OCI-LY7 (cell line): Measurements from ENCODE around the gene FGD3. TPM values are rescaled to one million over a fixed set of nuclear protein-coding genes. Genes with fewer than 3 reads are reported as not detected.

Experiments used
- BruUV-seq: library from RNA; stranded (reverse); fragments of 400-500 nt; replicated peaks from 2 replicates; lab custom pipeline; 2021; lab: Mats Ljungman, UMichigan
- CTCF ChIA-PET: fragments of 300-600 bp; sonication (Branson Sonifier 250); formaldehyde crosslinking; loops from one replicate; lab custom pipeline; 2022; ENCODE audit warnings: antibody characterized with exemption; ENCODE audit not compliant: unreplicated experiment; lab: Charles Lee
- POLR2A ChIA-PET: fragments of 300-600 bp; sonication (Branson Sonifier 250); formaldehyde crosslinking; loops from one replicate; lab custom pipeline; 2022; ENCODE audit warnings: antibody characterized with exemption; lab: Charles Lee
- DNase-seq: peaks from one replicate; pipeline ENCODE4 v3.0.0-alpha.2; 2015; ENCODE audit warnings: low spot score
- H2AFZ ChIP-seq: fragments of 200-600 bp; sonication (generic), shearing (Covaris generic); 2 replicates; pipeline ENCODE4 v1.6.1; 2014; ENCODE audit warnings: mild to moderate bottlenecking, antibody characterized with exemption, low read length, moderate library complexity
- H3K27ac ChIP-seq: fragments of 200-600 bp; sonication (generic); 2 replicates; pipeline ENCODE4 v1.5.1; 2014; ENCODE audit warnings: mixed run types, low read depth, mild to moderate bottlenecking, moderate library complexity, low read length, inconsistent platforms; ENCODE audit not compliant: poor library complexity, severe bottlenecking
- H3K36me3 ChIP-seq: fragments of 200-600 bp; sonication (generic); 2 replicates; pipeline ENCODE4 v1.6.1; 2014; ENCODE audit warnings: mild to moderate bottlenecking, antibody characterized with exemption, low read length, moderate library complexity, mixed read lengths; ENCODE audit not compliant: insufficient read depth
- H3K4me1 ChIP-seq: fragments of 200-600 bp; sonication (generic); 2 replicates; pipeline ENCODE4 v1.5.1; 2014; ENCODE audit warnings: mild to moderate bottlenecking, low read length; ENCODE audit not compliant: insufficient read depth, poor library complexity, severe bottlenecking
- H3K4me2 ChIP-seq: fragments of 200-600 bp; sonication (generic); 2 replicates; pipeline ENCODE4 v1.6.1; 2014; ENCODE audit warnings: mild to moderate bottlenecking, low read length
- H3K4me3 ChIP-seq: fragments of 200-600 bp; sonication (generic); 2 replicates; pipeline ENCODE4 v1.5.1; 2014; ENCODE audit warnings: mild to moderate bottlenecking, low read depth, low read length; ENCODE audit not compliant: poor library complexity, severe bottlenecking
- H3K79me2 ChIP-seq: fragments of 200-600 bp; sonication (generic); 2 replicates; pipeline ENCODE4 v1.6.1; 2016; ENCODE audit warnings: low read depth, mild to moderate bottlenecking, low read length, moderate library complexity, mixed read lengths; ENCODE audit not compliant: insufficient read depth
- H3K9me2 ChIP-seq: fragments of 200-600 bp; sonication (generic); 2 replicates; pipeline ENCODE4 v1.6.1; 2016; ENCODE audit warnings: mild to moderate bottlenecking, low read length, mixed read lengths; ENCODE audit not compliant: insufficient read depth
- H3K9me3 ChIP-seq: fragments of 200-600 bp; sonication (generic); 2 replicates; pipeline ENCODE4 v1.6.1; 2014; ENCODE audit warnings: mild to moderate bottlenecking, mixed run types, low read length, mixed read lengths
- H4K20me1 ChIP-seq: fragments of 200-600 bp; sonication (generic); 2 replicates; pipeline ENCODE4 v1.6.1; 2014; ENCODE audit warnings: mild to moderate bottlenecking, antibody characterized with exemption, low read length, moderate library complexity, mixed read lengths; ENCODE audit not compliant: insufficient read depth
- CTCF ChIP-seq: fragments of 200-600 bp; sonication (generic); conservative IDR thresholded peaks from 2 replicates; pipeline ENCODE4 v1.5.1; 2014; ENCODE audit warnings: mild to moderate bottlenecking, antibody characterized with exemption, low read length, moderate library complexity, mixed read lengths
- EZH2phosphoT487 ChIP-seq: fragments of 200-600 bp; sonication (generic); IDR thresholded peaks from 2 replicates; pipeline ENCODE4 v1.6.1; 2018; ENCODE audit warnings: low read depth, borderline replicate concordance, mild to moderate bottlenecking, mixed run types, antibody characterized with exemption, low read length, moderate library complexity, mixed read lengths
- intact Hi-C: fragments of 100-400 bp; cut with micrococcal nuclease; formaldehyde crosslinking; loops from one replicate; pipeline ENCODE4 v1.10.0; 2022; ENCODE audit not compliant: unreplicated experiment
- total RNA-seq, 2 experiments: library from RNA; depleted of rRNA in 1 of 2; stranded (reverse); fragments of >200 nt in 1 of 2; shearing (Covaris generic) in 1 of 2; gene quantifications; 2 replicates each; pipeline ENCODE4 v1.2.3, GENCODE V29; 2014 to 2022

The FGD3 gene
- total RNA-seq, 2 experiments from 2014 or later, result 22.1 to 22.9 TPM

DNA sequence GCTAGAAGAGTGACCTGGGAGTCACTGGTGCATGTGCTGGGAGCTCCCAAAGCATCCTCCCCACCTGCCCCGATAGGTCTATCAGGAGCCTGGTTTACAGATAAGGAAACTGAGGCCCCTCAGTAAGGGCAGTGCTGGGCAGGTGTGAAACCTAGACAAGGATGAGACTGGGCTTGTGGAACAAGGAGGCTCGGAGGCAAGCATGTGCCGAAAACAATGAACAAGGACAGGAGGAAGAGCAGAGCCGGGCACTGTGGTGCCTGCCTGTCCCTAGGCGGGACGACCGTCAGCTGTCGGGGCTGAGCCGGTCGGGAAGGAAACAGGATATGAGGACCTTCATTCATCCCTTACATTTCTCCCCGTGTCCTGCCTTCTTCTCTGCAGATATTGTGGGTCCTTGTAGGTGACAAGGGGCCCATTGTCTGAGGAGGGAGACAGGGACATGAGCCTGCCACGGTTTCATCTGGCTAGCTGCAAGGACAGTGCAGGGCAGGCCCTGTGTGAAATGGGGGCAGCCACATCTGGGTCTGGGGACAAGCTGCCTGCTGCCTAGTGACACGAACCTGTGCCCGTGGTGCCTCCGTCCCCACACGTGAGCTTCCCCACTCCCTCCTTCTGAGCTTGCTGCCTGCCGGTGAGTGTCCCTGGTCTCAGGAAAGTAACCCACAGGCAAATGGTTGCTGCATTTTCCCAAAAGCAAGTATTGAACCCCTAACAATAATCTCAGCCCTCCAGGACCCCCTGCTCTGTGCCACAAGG, 18.6 kb downstream of the FGD3 start:
- intact Hi-C loops, result no loop called here
- no peak overlapping the region for H2AFZ ChIP-seq
- H3K9me3 ChIP-seq, result peaks cover 6% of the 10 kb centered on the region; the same call in 1 of the 2 replicates
- CTCF ChIA-PET, result interaction anchor here (0.6 kb wide), 1 partner anchor 64 kb away, joined by 4 read pairs; no protein-coding TSS in a partner anchor
- 0 out of 2 replicates have a peak, but pooled peaks cover 5% of the 10 kb centered on the region for H4K20me1 ChIP-seq
- no peak for DNase-seq
- POLR2A ChIA-PET, result interaction anchor here (0.7 to 0.8 kb wide), 2 partner anchors 16 to 144 kb away, joined by 3 to 4 read pairs; no protein-coding TSS in a partner anchor
- no TSS peak for BruUV-seq
- TF ChIP-seq CTCF, result no peak
- TF ChIP-seq EZH2phosphoT487, result no peak
- H3K4me2 ChIP-seq, result peak overlapping the region; percentile 93
- H3K9me2 ChIP-seq, result no peaks in the 10 kb centered on the region
- H3K36me3 ChIP-seq, result peaks cover 4% of the 10 kb centered on the region; the same call in 1 of the 2 replicates
- no peak overlapping the region for H3K27ac ChIP-seq
- H3K79me2 ChIP-seq, result peaks cover 15% of the 10 kb centered on the region; the same call in 1 of the 2 replicates
- H3K4me3 ChIP-seq, result peak overlapping the region; percentile 72
- H3K4me1 ChIP-seq, result peaks cover 44% of the 10 kb centered on the region

- no TSS peak for BruUV-seq
- CTCF ChIA-PET, result no interaction called here
- no peaks in the 10 kb centered on the region for H3K9me2 ChIP-seq
- H3K4me2 ChIP-seq, result peak overlapping the region; percentile 93; the same call in 1 of the 2 replicates
- no peak overlapping the region for H2AFZ ChIP-seq
- 0 out of 2 replicates have a peak, but pooled peaks cover 5% of the 10 kb centered on the region for H4K20me1 ChIP-seq
- H3K4me1 ChIP-seq, result peaks cover 44% of the 10 kb centered on the region
- TF ChIP-seq CTCF (no peak), EZH2phosphoT487 (no peak)
- intact Hi-C loops, result no loop called here
- H3K9me3 ChIP-seq, result peaks cover 3% of the 10 kb centered on the region; the same call in 1 of the 2 replicates
- H3K36me3 ChIP-seq, result peaks cover 2% of the 10 kb centered on the region; the same call in 1 of the 2 replicates
- no peak for DNase-seq
- no peak overlapping the region for H3K4me3 ChIP-seq
- H3K27ac ChIP-seq, result no peak overlapping the region
- POLR2A ChIA-PET, result interaction anchor here (0.8 kb wide), 1 partner anchor 143 kb away, joined by 4 read pairs; no protein-coding TSS in a partner anchor
- peaks cover 15% of the 10 kb centered on the region; the same call in 1 of the 2 replicates for H3K79me2 ChIP-seq
Measured at GRCh38 chr9:92966518-92966800, 19.1 kb downstream of the FGD3 start.

GRCh38 chr9:92968081-92968480, 20.8 kb downstream of the FGD3 start:
- intact Hi-C loops, result no loop called here
- POLR2A ChIA-PET, result no interaction called here
- Histone ChIP-seq H3K79me2 (peaks cover 15% of the 10 kb centered on the region; the same call in 1 of the 2 replicates), H3K4me1 (peaks cover 44% of the 10 kb centered on the region), H3K4me2 (no peak overlapping the region), H3K9me2 (no peaks in the 10 kb centered on the region), H2AFZ (no peak overlapping the region), H4K20me1 (0 out of 2 replicates have a peak, but pooled peaks cover 5% of the 10 kb centered on the region), H3K4me3 (no peak overlapping the region), H3K36me3 (no peaks in the 10 kb centered on the region), H3K27ac (no peak overlapping the region), H3K9me3 (no peaks in the 10 kb centered on the region)
- no peak for DNase-seq
- TF ChIP-seq CTCF, result no peak
- TF ChIP-seq EZH2phosphoT487, result no peak
- no TSS peak for BruUV-seq
- CTCF ChIA-PET, result no interaction called here
